HepG2 (cell line): Measurements from ENCODE around the gene SMIM28. TPM values are rescaled to one million over a fixed set of nuclear protein-coding genes. Genes with fewer than 3 reads are reported as not detected.
A peak's percentile ranks its signal among the peaks of the same experiment; 100 is the strongest.

Source experiments
- ATAC-seq: fragments of 200-7000 bp; cut with Tn5 transposase; 3 replicates; pipeline ENCODE4 v1.9.1; 2020; ENCODE audit warnings: mild to moderate bottlenecking, moderate library complexity
- BruUV-seq: library from RNA; stranded (reverse); fragments of 400-500 nt; replicated peaks from 2 replicates; lab custom pipeline; 2021; lab: Mats Ljungman, UMichigan
- CTCF ChIA-PET: fragments of 300-600 bp; formaldehyde crosslinking; extraction: SDS; loops from one replicate; lab custom pipeline; 2021; ENCODE audit warnings: low total read pairs, inconsistent platforms, low intra/inter-chr PET ratio; lab: Yijun Ruan, JAX
- POLR2A ChIA-PET: fragments of 350-600 bp; sonication (Branson Sonifier 250); formaldehyde crosslinking; loops from one replicate; lab custom pipeline; 2020; ENCODE audit warnings: antibody characterized with exemption, inconsistent platforms; lab: Yijun Ruan, JAX
- DNase-seq: peaks from one replicate; pipeline ENCODE4 v3.0.0-alpha.2; 2015; ENCODE audit warnings: low spot score
- FAIRE-seq: peaks from 3 replicates; lab custom pipeline; 2011; peaks lifted over from hg19 to GRCh38; lab: Jason Lieb, UNC
- H2AFZ ChIP-seq: one replicate; pipeline ENCODE4 v1.6.1; 2011; ENCODE audit warnings: low read length, inconsistent platforms
- H3K27ac ChIP-seq: fragments of 300-600 bp; 3 replicates; pipeline ENCODE4 v1.8.0; 2011; ENCODE audit warnings: mixed run types, mild to moderate bottlenecking, mixed read lengths, low read length, inconsistent platforms; ENCODE audit not compliant: insufficient read depth; ENCODE audit errors: extremely low read length
- H3K27me3 ChIP-seq, 2 experiments: fragments of 200-600 bp in 1 of 2; 2 replicates in 1 of 2; 3 replicates in 1 of 2; pipeline versions ENCODE4 v1.6.0 to v1.8.0; 2011; ENCODE audit warnings: low read length in 2 of 2, mild to moderate bottlenecking in 2 of 2, moderate library complexity in 2 of 2, inconsistent platforms in 1 of 2; ENCODE audit not compliant: insufficient read depth in 2 of 2, control insufficient read depth in 1 of 2
- H3K36me3 ChIP-seq, 2 experiments: fragments of 200-600 bp in 1 of 2; replicated peaks in 1 of 2; 2 replicates in 1 of 2; 3 replicates in 1 of 2; pipeline versions ENCODE4 v1.5.1 to v1.8.0; 2011; ENCODE audit warnings: low read length in 2 of 2, inconsistent platforms in 1 of 2; ENCODE audit not compliant: insufficient read depth in 2 of 2, control insufficient read depth in 1 of 2
- H3K4me1 ChIP-seq: 2 replicates; pipeline ENCODE4 v1.5.1; 2012; ENCODE audit warnings: low read length, inconsistent platforms; ENCODE audit not compliant: insufficient read depth
- H3K4me2 ChIP-seq: 2 replicates; pipeline ENCODE4 v1.6.0; 2011; ENCODE audit warnings: low read depth, low read length, inconsistent platforms
- H3K4me3 ChIP-seq, 3 experiments: fragments of 200-600 bp in 1 of 3; sonication (generic), shearing (Covaris generic) in 1 of 3; replicated peaks in 1 of 3; 2 replicates each; pipeline ENCODE4 v1.5.1; 2011 to 2016; ENCODE audit warnings: low read length in 3 of 3, inconsistent platforms in 2 of 3, low read depth in 2 of 3, mild to moderate bottlenecking in 2 of 3, control low read depth in 1 of 3, mixed read lengths in 1 of 3; ENCODE audit not compliant: insufficient read depth in 1 of 3
- H3K79me2 ChIP-seq: one replicate; pipeline ENCODE4 v1.6.1; 2011; ENCODE audit warnings: low read length, inconsistent platforms; ENCODE audit not compliant: insufficient read depth
- H3K9ac ChIP-seq: 2 replicates; pipeline ENCODE4 v1.6.0; 2011; ENCODE audit warnings: mild to moderate bottlenecking, low read depth, low read length, inconsistent platforms; ENCODE audit not compliant: insufficient read depth
- H3K9me3 ChIP-seq: 2 replicates; pipeline ENCODE4 v1.5.1; 2012; ENCODE audit warnings: mild to moderate bottlenecking, low read length
- H4K20me1 ChIP-seq: 2 replicates; pipeline ENCODE4 v1.6.0; 2011; ENCODE audit warnings: inconsistent platforms, mild to moderate bottlenecking, low read length, moderate library complexity; ENCODE audit not compliant: insufficient read depth
- CEBPZ ChIP-seq: IDR thresholded peaks from 2 replicates; pipeline ENCODE4 v1.6.1; 2012; ENCODE audit warnings: low read length, improper control_type of control experiment
- CTCF ChIP-seq: sonication (generic); formaldehyde crosslinking; IDR thresholded peaks from 2 replicates; pipeline ENCODE4 v1.5.0; 2020; ENCODE audit warnings: mild to moderate bottlenecking, missing genetic modification reagents, moderate library complexity
- ZNF570 ChIP-seq: sonication (generic); formaldehyde crosslinking; IDR thresholded peaks from 2 replicates; pipeline ENCODE4 v1.4.0; 2020; ENCODE audit warnings: mild to moderate bottlenecking, missing genetic modification reagents, borderline replicate concordance
- ZNF749 ChIP-seq: sonication (generic); formaldehyde crosslinking; IDR thresholded peaks from 2 replicates; pipeline ENCODE4 v1.8.0; 2022; ENCODE audit warnings: mild to moderate bottlenecking, missing genetic modification reagents, moderate library complexity, borderline replicate concordance
- ZNF768 ChIP-seq: sonication (generic); formaldehyde crosslinking; IDR thresholded peaks from 2 replicates; pipeline ENCODE4 v1.4.0; 2020; ENCODE audit warnings: missing genetic modification reagents
- ZNF879 ChIP-seq: sonication (generic); formaldehyde crosslinking; IDR thresholded peaks from 2 replicates; pipeline ENCODE4 v1.8.1; 2023; ENCODE audit warnings: missing genetic modification reagents
- whole genome bisulfite sequencing: methylation state at CpG from one replicate; pipeline ENCODE4 v1.1.6; 2017; ENCODE audit warnings: low lambda C conversion rate; 5-methylcytosine and 5-hydroxymethylcytosine counted together
- in situ Hi-C: cut with HindIII; loops from 2 replicates; pipeline ENCODE4 v1.10.0; 2017; ENCODE audit warnings: low pct_unique_long_range_greater_than_20kb; ENCODE audit not compliant: extremely low pct_ligation_motif_present
- intact Hi-C: fragments of 100-400 bp; cut with micrococcal nuclease; formaldehyde crosslinking; loops from one replicate; pipeline ENCODE4 v1.10.0; 2022; ENCODE audit not compliant: unreplicated experiment
- polyA plus RNA-seq, 8 experiments: library from polyadenylated mRNA; depleted of rRNA in 3 of 8; stranded (reverse) in 7 of 8; unstranded in 1 of 8; fragments of >200 nt; fragmentation: Illumina TruSeq in 4 of 8; extraction: Trizol in 4 of 8; gene quantifications; 2 replicates each; pipeline versions ENCODE4 v1.2.1 to v1.2.3, GENCODE V29; 2011 to 2016; ENCODE audit warnings: low read depth in 4 of 8, missing spikeins in 1 of 8, mixed read lengths in 1 of 8; ENCODE audit not compliant: insufficient read depth in 1 of 8
- total RNA-seq, 5 experiments: library from RNA; depleted of rRNA; stranded (reverse); fragments of >200 nt; fragmentation: Illumina TruSeq; extraction: Trizol; gene quantifications; 2 replicates each; pipeline ENCODE4 v1.2.3, GENCODE V29; 2016; ENCODE audit warnings: low read depth in 1 of 5
- TF ChIP-seq, protein P1 (sequence below): sonication (generic); formaldehyde crosslinking; IDR thresholded peaks from 2 replicates; pipeline ENCODE4 v1.4.0; 2020; ENCODE audit warnings: missing genetic modification reagents

Gene SMIM28
- total and polyA plus RNA-seq, 2 of the 13 experiments (the other 11 are each of a cell fraction or from before 2014, with no cell fraction given): not detected

- no peak for TF ChIP-seq ZNF749
- TF ChIP-seq, protein P1, sequence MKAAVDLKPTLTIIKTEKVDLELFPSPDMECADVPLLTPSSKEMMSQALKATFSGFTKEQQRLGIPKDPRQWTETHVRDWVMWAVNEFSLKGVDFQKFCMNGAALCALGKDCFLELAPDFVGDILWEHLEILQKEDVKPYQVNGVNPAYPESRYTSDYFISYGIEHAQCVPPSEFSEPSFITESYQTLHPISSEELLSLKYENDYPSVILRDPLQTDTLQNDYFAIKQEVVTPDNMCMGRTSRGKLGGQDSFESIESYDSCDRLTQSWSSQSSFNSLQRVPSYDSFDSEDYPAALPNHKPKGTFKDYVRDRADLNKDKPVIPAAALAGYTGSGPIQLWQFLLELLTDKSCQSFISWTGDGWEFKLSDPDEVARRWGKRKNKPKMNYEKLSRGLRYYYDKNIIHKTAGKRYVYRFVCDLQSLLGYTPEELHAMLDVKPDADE: no peak
Observed at GRCh38 chr6:138378463-138378862, 758 bp downstream of the SMIM28 start (continued).

DNA sequence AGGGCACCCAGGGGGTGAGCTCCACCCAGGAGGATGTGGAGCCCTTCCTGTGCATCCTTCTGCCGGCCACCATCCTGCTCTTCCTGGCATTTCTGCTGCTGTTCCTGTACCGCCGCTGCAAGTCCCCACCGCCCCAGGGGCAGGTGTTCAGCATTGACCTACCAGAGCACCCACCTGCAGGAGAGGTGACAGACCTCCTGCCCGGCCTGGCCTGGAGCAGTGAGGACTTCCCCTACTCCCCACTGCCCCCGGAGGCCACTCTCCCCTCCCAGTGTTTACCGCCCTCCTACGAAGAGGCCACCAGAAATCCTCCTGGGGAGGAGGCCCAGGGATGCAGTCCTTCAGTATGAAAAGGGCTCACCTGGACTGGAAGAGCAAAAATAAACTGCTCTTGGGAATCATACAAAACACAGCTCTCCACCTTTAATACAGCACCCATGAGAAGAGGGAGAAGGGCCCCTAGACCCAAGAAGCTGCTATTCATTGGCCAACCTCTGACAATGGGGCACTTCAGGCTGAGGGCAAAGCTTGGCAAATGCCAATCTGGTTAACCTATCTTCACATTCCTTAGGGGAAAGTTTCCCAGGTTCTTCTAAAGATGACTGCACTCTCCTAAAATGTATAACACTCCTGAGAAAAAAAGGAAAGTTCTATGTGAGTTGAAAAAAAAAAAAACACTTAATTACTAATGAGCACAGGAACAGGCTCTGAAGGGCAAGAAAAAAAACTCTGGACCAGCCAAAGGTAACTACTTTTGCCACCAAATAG is 5.0 kb downstream of the SMIM28 start:
- FAIRE-seq: no peak
- ChIA-PET CTCF (no interaction called here), POLR2A (no interaction called here)
- H3K9ac ChIP-seq: no peak overlapping the region
- in situ Hi-C loops: no loop called here
- H3K4me2 ChIP-seq: no peak overlapping the region
- H3K9me3 ChIP-seq: no peaks in the 10 kb centered on the region
- no peak overlapping the region for H3K4me3 ChIP-seq
- H2AFZ ChIP-seq: no peak overlapping the region
- 44% methylated on average over 8 of the region's 8 CpGs for WGBS
- H3K27ac ChIP-seq: no peak overlapping the region
- no peak for DNase-seq
- peaks cover 19% of the 10 kb centered on the region for H3K4me1 ChIP-seq
- no peaks in the 10 kb centered on the region for H3K79me2 ChIP-seq
- ATAC-seq: peak; percentile 87
- no peaks in the 10 kb centered on the region for H4K20me1 ChIP-seq
- no peaks in the 10 kb centered on the region; a peak in 1 of 5 replicates for H3K27me3 ChIP-seq
- intact Hi-C loops: no loop called here
- no peaks in the 10 kb centered on the region for H3K36me3 ChIP-seq
- no TSS peak for BruUV-seq
- TF ChIP-seq ZNF879 (CRISPR knock-in tag) (no peak), ZNF768 (CRISPR knock-in tag) (peak; percentile 12; the same call in 1 of the 2 replicates), CEBPZ (no peak), ZNF570 (CRISPR knock-in tag) (no peak), CTCF (0 out of 2 replicates have a peak, but pooled peaks have one; percentile 6)
- TF ChIP-seq, all 625 proteins: peak for 2
